Measurements from ENCODE around the gene GPR27.

GPR27 gene

GRCh38 chr3:71785532-71786216 lies 32.0 kb downstream of the GPR27 start:
- TF ChIP-seq GATA2 (IDR thresholded peaks at IDR 0.05; ENCODE audit: low read depth, low read length), result no peak
- no peak for TF ChIP-seq GATA3 (IDR thresholded peaks at IDR 0.05; ENCODE audit: low read depth, low read length)

- TF ChIP-seq GATA3 (IDR thresholded peaks at IDR 0.05; ENCODE audit: low read depth, low read length) (no peak), GATA2 (IDR thresholded peaks at IDR 0.05; ENCODE audit: low read depth, low read length) (no peak)
Measured at GRCh38 chr3:71786217-71786549, 32.5 kb downstream of the GPR27 start.

- TF ChIP-seq GATA3 (IDR thresholded peaks at IDR 0.05; ENCODE audit: low read depth, low read length) (no peak), GATA2 (IDR thresholded peaks at IDR 0.05; ENCODE audit: low read depth, low read length) (no peak)
Measured at GRCh38 chr3:71786551-71786950, 32.9 kb downstream of the GPR27 start.

- TF ChIP-seq GATA3 (IDR thresholded peaks at IDR 0.05; ENCODE audit: low read depth, low read length) (no peak), GATA2 (IDR thresholded peaks at IDR 0.05; ENCODE audit: low read depth, low read length) (no peak)
Measured at GRCh38 chr3:71787851-71788405, 34.3 kb downstream of the GPR27 start.

- TF ChIP-seq GATA3 (IDR thresholded peaks at IDR 0.05; ENCODE audit: low read depth, low read length) (no peak), GATA2 (IDR thresholded peaks at IDR 0.05; ENCODE audit: low read depth, low read length) (no peak)
Measured at GRCh38 chr3:71789922-71790321, 36.3 kb downstream of the GPR27 start.

GRCh38 chr3:71791634-71792033 lies 38.0 kb downstream of the GPR27 start:
- no peak for TF ChIP-seq GATA3 (IDR thresholded peaks at IDR 0.05; ENCODE audit: low read depth, low read length)
- no peak for TF ChIP-seq GATA2 (IDR thresholded peaks at IDR 0.05; ENCODE audit: low read depth, low read length)

- TF ChIP-seq GATA2 (IDR thresholded peaks at IDR 0.05; ENCODE audit: low read depth, low read length), result no peak
- TF ChIP-seq GATA3 (IDR thresholded peaks at IDR 0.05; ENCODE audit: low read depth, low read length), result no peak
Measured at GRCh38 chr3:71796290-71796689, 42.6 kb downstream of the GPR27 start.

GRCh38 chr3:71797455-71797854 lies 43.8 kb downstream of the GPR27 start:
- no peak for TF ChIP-seq GATA3 (IDR thresholded peaks at IDR 0.05; ENCODE audit: low read depth, low read length)
- TF ChIP-seq GATA2 (IDR thresholded peaks at IDR 0.05; ENCODE audit: low read depth, low read length), result no peak

- TF ChIP-seq GATA3 (IDR thresholded peaks at IDR 0.05; ENCODE audit: low read depth, low read length), result no peak
- no peak for TF ChIP-seq GATA2 (IDR thresholded peaks at IDR 0.05; ENCODE audit: low read depth, low read length)
Measured at GRCh38 chr3:71800023-71800422, 46.4 kb downstream of the GPR27 start.

GRCh38 chr3:71801986-71802385 lies 48.3 kb downstream of the GPR27 start:
- TF ChIP-seq GATA2 (IDR thresholded peaks at IDR 0.05; ENCODE audit: low read depth, low read length) (no peak), GATA3 (IDR thresholded peaks at IDR 0.05; ENCODE audit: low read depth, low read length) (no peak)

- TF ChIP-seq GATA3 (IDR thresholded peaks at IDR 0.05; ENCODE audit: low read depth, low read length) (no peak), GATA2 (IDR thresholded peaks at IDR 0.05; ENCODE audit: low read depth, low read length) (no peak)
Measured at GRCh38 chr3:71803248-71803647, 49.6 kb downstream of the GPR27 start.

- no peak for TF ChIP-seq GATA3 (IDR thresholded peaks at IDR 0.05; ENCODE audit: low read depth, low read length)
- no peak for TF ChIP-seq GATA2 (IDR thresholded peaks at IDR 0.05; ENCODE audit: low read depth, low read length)
Measured at GRCh38 chr3:71805199-71805598, 51.5 kb downstream of the GPR27 start.

- TF ChIP-seq GATA3 (IDR thresholded peaks at IDR 0.05; ENCODE audit: low read depth, low read length) (no peak), GATA2 (IDR thresholded peaks at IDR 0.05; ENCODE audit: low read depth, low read length) (no peak)
Measured at GRCh38 chr3:71805691-71806090, 52.0 kb downstream of the GPR27 start.

Data from SH-SY5Y (cell line).